G401 (cell line): ENCODE data around the gene FOXO6. TPM values are rescaled to one million over a fixed set of nuclear protein-coding genes. Genes with fewer than 3 reads are reported as not detected.

Experiments
- DNase-seq: peaks from one replicate; pipeline ENCODE4 v3.0.0-alpha.2; 2015; ENCODE audit warnings: low spot score
- in situ Hi-C: cut with HindIII; loops from 2 replicates; pipeline ENCODE4 v1.10.0; 2016; ENCODE audit warnings: low sequenced_read_pairs, mixed read lengths
- total RNA-seq: library from RNA; depleted of rRNA; stranded (reverse); fragments of >200 nt; shearing (Covaris generic); gene quantifications from 2 replicates; pipeline ENCODE4 v1.2.3, GENCODE V29; 2014

FOXO6 gene
- total RNA-seq, 1 experiment from 2014 or later, result 0.51 TPM

- DNase-seq, result no peak
- in situ Hi-C loops, result no loop called here
These were observed 17.0 kb downstream of the FOXO6 start for GRCh38 chr1:41378222-41378621.

GRCh38 chr1:41378999-41379737, 17.9 kb downstream of the FOXO6 start:
- DNase-seq, result no peak
- in situ Hi-C loops, result no loop called here

- in situ Hi-C loops, result no loop called here
- DNase-seq, result no peak
These were observed 18.5 kb downstream of the FOXO6 start for GRCh38 chr1:41379738-41380130.

GRCh38 chr1:41380195-41380594, 19.0 kb downstream of the FOXO6 start:
- in situ Hi-C loops, result no loop called here
- no peak for DNase-seq

GRCh38 chr1:41380979-41381691, 19.9 kb downstream of the FOXO6 start:
- in situ Hi-C loops, result no loop called here

GRCh38 chr1:41381692-41382479, 20.7 kb downstream of the FOXO6 start:
- in situ Hi-C loops, result no loop called here
- no peak for DNase-seq

More at GRCh38 chr1:41380979-41381691, 19.9 kb downstream of the FOXO6 start:
- no peak for DNase-seq

- in situ Hi-C loops, result no loop called here
- no peak for DNase-seq
These were observed 21.4 kb downstream of the FOXO6 start for GRCh38 chr1:41382480-41383090.

- in situ Hi-C loops, result no loop called here
- no peak for DNase-seq
These were observed 22.0 kb downstream of the FOXO6 start for GRCh38 chr1:41383094-41383852.

GRCh38 chr1:41384579-41384978, 23.3 kb downstream of the FOXO6 start:
- in situ Hi-C loops, result no loop called here
- no peak for DNase-seq

- in situ Hi-C loops, result no loop called here
- no peak for DNase-seq
These were observed 24.4 kb downstream of the FOXO6 start for GRCh38 chr1:41385398-41386195.

GRCh38 chr1:41386196-41386663, 25.0 kb downstream of the FOXO6 start:
- in situ Hi-C loops, result no loop called here
- DNase-seq, result no peak

GRCh38 chr1:41387667-41388091, 26.4 kb downstream of the FOXO6 start:
- peak; percentile 10 for DNase-seq
- in situ Hi-C loops, result no loop called here

- no peak for DNase-seq
- in situ Hi-C loops, result no loop called here
These were observed 27.3 kb downstream of the FOXO6 start for GRCh38 chr1:41388510-41388909.

GRCh38 chr1:41389009-41389408, 27.8 kb downstream of the FOXO6 start:
- no peak for DNase-seq
- in situ Hi-C loops, result no loop called here

- in situ Hi-C loops, result no loop called here
- DNase-seq, result no peak
These were observed 28.9 kb downstream of the FOXO6 start for GRCh38 chr1:41390166-41390565.

- in situ Hi-C loops, result no loop called here
- DNase-seq, result no peak
These were observed 29.3 kb downstream of the FOXO6 start for GRCh38 chr1:41390573-41390972.

- DNase-seq, result no peak
- in situ Hi-C loops, result no loop called here
These were observed 30.7 kb downstream of the FOXO6 start for GRCh38 chr1:41391834-41392527.
